K562 (cell line): ENCODE measurements around the gene VWA7.

Source experiments
- ATF6 ChIP-seq: sonication (generic); formaldehyde crosslinking; IDR thresholded peaks from 2 replicates; pipeline ENCODE4 v1.4.0; 2020; ENCODE audit warnings: mild to moderate bottlenecking, missing genetic modification reagents
- CHD2 ChIP-seq: IDR thresholded peaks from 2 replicates; pipeline ENCODE4 v1.6.1; 2011; ENCODE audit warnings: low read depth, low read length
- CHD7 ChIP-seq: fragments of 200-600 bp; sonication (generic); IDR thresholded peaks from one replicate; pipeline ENCODE4 v1.6.1; 2012; ENCODE audit warnings: mild to moderate bottlenecking, low read depth, low read length, inconsistent platforms
- CTCF ChIP-seq, 3 experiments: IDR thresholded peaks in 2 of 3; conservative IDR thresholded peaks in 1 of 3; 2 replicates each; pipeline ENCODE4 v1.5.1; 2011 to 2012; ENCODE audit warnings: low read length in 3 of 3, mild to moderate bottlenecking in 3 of 3, control low read depth in 2 of 3, improper control_type of control experiment in 1 of 3, inconsistent platforms in 1 of 3, low read depth in 1 of 3, mixed read lengths in 1 of 3, moderate library complexity in 1 of 3; ENCODE audit not compliant: insufficient read depth in 2 of 3
- LARP7 ChIP-seq: fragments of 450-650 bp; IDR thresholded peaks from 2 replicates; pipeline ENCODE4 v1.6.1; 2016
- MED1 ChIP-seq: sonication (generic); formaldehyde crosslinking; IDR thresholded peaks from 2 replicates; pipeline ENCODE4 v1.8.1; 2023; ENCODE audit warnings: missing genetic modification reagents, borderline replicate concordance
- MYBL2 ChIP-seq, 2 experiments: fragments of 450-650 bp in 1 of 2; sonication (generic) in 1 of 2; formaldehyde crosslinking in 1 of 2; IDR thresholded peaks; 2 replicates each; pipeline versions ENCODE4 v1.6.1 to v1.8.1; 2017 to 2022; ENCODE audit warnings: borderline replicate concordance in 1 of 2, inconsistent platforms in 1 of 2, low read depth in 1 of 2, mild to moderate bottlenecking in 1 of 2, missing genetic modification reagents in 1 of 2, moderate library complexity in 1 of 2
- NRF1 ChIP-seq, 2 experiments: fragments of 450-650 bp; IDR thresholded peaks in 1 of 2; conservative IDR thresholded peaks in 1 of 2; 2 replicates each; pipeline ENCODE4 v1.6.1; 2014; ENCODE audit warnings: mild to moderate bottlenecking in 2 of 2
- POLR2A ChIP-seq: fragments of 450-650 bp; conservative IDR thresholded peaks from 2 replicates; pipeline ENCODE4 v1.6.1; 2016
- POLR2AphosphoS5 ChIP-seq: IDR thresholded peaks from 2 replicates; pipeline ENCODE4 v1.6.1; 2011; ENCODE audit warnings: mild to moderate bottlenecking, low read depth, low read length, moderate library complexity; ENCODE audit not compliant: control insufficient read depth, insufficient read depth
- RAD21 ChIP-seq, 2 experiments: fragments of 250-450 bp in 1 of 2; fragments of 450-650 bp in 1 of 2; sonication (Bioruptor Pico) in 1 of 2; formaldehyde crosslinking in 1 of 2; IDR thresholded peaks in 1 of 2; conservative IDR thresholded peaks in 1 of 2; 2 replicates each; pipeline versions ENCODE4 v1.4.0 to v1.8.0; 2020 to 2022; ENCODE audit warnings: mild to moderate bottlenecking in 2 of 2, moderate library complexity in 1 of 2
- TEAD4 ChIP-seq, 2 experiments: sonication (generic) in 1 of 2; formaldehyde crosslinking in 1 of 2; IDR thresholded peaks; 2 replicates each; pipeline versions ENCODE4 v1.6.1 to v1.8.0; 2012 to 2022; ENCODE audit warnings: borderline replicate concordance in 1 of 2, inconsistent platforms in 1 of 2, low read length in 1 of 2, mild to moderate bottlenecking in 1 of 2, missing genetic modification reagents in 1 of 2
- TF ChIP-seq, protein P1 (sequence below): fragments of 450-650 bp; IDR thresholded peaks from 2 replicates; pipeline ENCODE4 v1.6.1; 2016; ENCODE audit warnings: borderline replicate concordance

GRCh38 chr6:31777667-31778050 lies 531 bp upstream of the VWA7 start:
- TF ChIP-seq ATF6 (CRISPR knock-in tag) = no peak
- TF ChIP-seq TEAD4 (IDR thresholded peaks at IDR 0.05; ENCODE audit: low read length) = no peak
- TF ChIP-seq TEAD4 (CRISPR knock-in tag; IDR thresholded peaks at IDR 0.05; ENCODE audit: borderline replicate concordance) = no peak
- TF ChIP-seq RAD21 (CRISPR knock-in tag; conservative IDR thresholded peaks at IDR 0.05 in 1 of 2, IDR thresholded peaks at IDR 0.05 in 1 of 2) = no peak
- no peak for TF ChIP-seq CHD7
- no peak for TF ChIP-seq POLR2AphosphoS5
- TF ChIP-seq MED1 = no peak
- TF ChIP-seq NRF1 (conservative IDR thresholded peaks at IDR 0.05 in 1 of 2, IDR thresholded peaks at IDR 0.05 in 1 of 2) = no peak
- TF ChIP-seq, protein P1, sequence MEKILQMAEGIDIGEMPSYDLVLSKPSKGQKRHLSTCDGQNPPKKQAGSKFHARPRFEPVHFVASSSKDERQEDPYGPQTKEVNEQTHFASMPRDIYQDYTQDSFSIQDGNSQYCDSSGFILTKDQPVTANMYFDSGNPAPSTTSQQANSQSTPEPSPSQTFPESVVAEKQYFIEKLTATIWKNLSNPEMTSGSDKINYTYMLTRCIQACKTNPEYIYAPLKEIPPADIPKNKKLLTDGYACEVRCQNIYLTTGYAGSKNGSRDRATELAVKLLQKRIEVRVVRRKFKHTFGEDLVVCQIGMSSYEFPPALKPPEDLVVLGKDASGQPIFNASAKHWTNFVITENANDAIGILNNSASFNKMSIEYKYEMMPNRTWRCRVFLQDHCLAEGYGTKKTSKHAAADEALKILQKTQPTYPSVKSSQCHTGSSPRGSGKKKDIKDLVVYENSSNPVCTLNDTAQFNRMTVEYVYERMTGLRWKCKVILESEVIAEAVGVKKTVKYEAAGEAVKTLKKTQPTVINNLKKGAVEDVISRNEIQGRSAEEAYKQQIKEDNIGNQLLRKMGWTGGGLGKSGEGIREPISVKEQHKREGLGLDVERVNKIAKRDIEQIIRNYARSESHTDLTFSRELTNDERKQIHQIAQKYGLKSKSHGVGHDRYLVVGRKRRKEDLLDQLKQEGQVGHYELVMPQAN = no peak
- no peak for TF ChIP-seq CHD2
- TF ChIP-seq CTCF (IDR thresholded peaks at IDR 0.05 in 2 of 3, conservative IDR thresholded peaks at IDR 0.05 in 1 of 3; ENCODE audit: insufficient read depth in 2 of 3, low read depth in 1 of 3, low read length in 3 of 3) = no peak
- no peak for TF ChIP-seq MYBL2 (IDR thresholded peaks at IDR 0.05; ENCODE audit: low read depth)
- TF ChIP-seq MYBL2 (CRISPR knock-in tag; IDR thresholded peaks at IDR 0.05; ENCODE audit: borderline replicate concordance) = no peak
- no peak for TF ChIP-seq POLR2A
- no peak for TF ChIP-seq LARP7
